Measurements from ENCODE around the gene PADI3.

- TF ChIP-seq POLR2AphosphoS5 (IDR thresholded peaks at IDR 0.05; ENCODE audit: borderline replicate concordance, low read depth, low read length) (no peak), EZH2 (IDR thresholded peaks at IDR 0.05) (no peak)
These were observed 82.0 kb downstream of the PADI3 start for GRCh38 chr1:17330856-17331255.
